ENCODE results near the gene ECEL1.
A peak's percentile ranks its signal among the peaks of the same experiment; 100 is the strongest.
"Not testable (repeated sequence)": the region's sequence is repeated elsewhere in the genome, so short reads cannot be mapped to it uniquely, and the experiment has no call there.

The ECEL1 gene

DNA sequence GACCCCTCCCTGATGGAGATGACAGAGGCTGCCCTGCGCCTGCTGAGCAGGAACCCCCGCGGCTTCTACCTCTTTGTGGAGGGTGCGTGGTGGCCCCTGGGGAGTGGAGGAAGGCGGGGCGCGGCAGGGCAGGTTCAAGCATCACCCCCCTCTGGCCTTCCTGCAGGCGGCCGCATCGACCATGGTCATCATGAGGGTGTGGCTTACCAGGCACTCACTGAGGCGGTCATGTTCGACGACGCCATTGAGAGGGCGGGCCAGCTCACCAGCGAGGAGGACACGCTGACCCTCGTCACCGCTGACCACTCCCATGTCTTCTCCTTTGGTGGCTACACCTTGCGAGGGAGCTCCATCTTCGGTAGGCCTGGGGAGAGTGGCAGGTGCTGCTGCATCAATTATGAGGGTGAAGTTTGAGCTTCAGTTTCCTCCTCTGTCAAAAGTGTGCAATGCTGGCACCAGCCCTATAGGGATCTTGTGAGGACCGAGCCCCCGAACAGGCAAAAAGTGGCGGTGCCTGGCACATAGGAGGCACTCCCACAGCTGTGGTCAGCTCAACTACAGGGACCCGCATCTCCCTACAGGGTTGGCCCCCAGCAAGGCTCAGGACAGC, 29.5 kb downstream of the ECEL1 start:
- DNase-seq: no peak

DNA sequence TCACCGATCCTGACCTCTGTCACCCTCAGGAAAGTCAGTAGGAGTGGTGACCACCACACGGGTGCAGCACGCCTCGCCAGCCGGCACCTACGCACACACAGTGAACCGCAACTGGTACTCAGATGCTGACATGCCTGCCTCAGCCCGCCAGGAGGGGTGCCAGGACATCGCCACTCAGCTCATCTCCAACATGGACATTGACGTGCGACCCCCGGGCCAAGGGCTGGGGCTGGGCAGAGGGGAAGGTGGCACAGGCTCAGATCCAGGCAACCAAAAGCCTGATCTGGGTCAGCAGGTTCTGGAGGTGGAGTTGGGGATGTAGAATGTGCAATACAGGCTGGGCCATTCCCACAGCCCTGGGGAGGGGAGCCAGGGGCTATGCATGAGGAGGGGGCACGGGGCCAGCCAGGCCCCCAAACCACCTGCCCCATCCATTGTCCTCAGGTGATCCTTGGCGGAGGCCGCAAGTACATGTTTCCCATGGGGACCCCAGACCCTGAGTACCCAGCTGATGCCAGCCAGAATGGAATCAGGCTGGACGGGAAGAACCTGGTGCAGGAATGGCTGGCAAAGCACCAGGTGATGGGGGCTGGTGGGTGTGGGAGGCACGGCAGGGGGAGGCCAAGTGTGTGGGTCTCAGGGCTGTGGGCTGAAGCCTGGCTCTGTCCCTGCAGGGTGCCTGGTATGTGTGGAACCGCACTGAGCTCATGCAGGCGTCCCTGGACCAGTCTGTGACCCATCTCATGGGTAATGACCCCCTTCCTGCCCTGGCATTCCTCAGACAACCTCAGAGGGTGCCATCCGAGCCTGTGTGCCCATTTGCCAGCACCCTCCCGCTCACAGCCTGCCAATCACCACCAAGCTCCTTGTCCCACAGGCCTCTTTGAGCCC, 30.3 kb downstream of the ECEL1 start:
- DNase-seq: no peak

DNA sequence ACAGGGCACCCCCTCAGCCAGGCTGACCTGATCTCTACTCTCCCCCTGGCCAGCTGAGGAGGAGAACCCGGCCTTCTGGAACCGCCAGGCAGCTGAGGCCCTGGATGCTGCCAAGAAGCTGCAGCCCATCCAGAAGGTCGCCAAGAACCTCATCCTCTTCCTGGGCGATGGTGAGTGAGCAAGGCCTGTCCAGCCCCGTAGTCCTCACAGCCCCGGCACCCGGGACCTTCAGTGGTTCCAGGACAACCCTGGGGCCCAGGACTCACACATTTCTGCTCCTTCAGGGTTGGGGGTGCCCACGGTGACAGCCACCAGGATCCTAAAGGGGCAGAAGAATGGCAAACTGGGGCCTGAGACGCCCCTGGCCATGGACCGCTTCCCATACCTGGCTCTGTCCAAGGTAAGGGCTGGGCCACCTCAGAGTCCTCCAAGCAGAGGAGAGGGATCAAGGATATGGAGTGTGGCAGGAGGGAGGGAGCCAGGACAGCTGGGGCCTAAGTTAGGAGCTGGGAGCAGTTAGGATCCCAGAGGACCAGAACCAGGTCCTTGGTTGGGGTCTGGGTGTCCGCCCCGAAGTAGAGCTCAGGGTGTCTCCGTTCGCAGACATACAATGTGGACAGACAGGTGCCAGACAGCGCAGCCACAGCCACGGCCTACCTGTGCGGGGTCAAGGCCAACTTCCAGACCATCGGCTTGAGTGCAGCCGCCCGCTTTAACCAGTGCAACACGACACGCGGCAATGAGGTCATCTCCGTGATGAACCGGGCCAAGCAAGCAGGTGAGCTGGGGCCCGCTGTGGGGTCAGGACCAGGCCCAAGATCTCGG, 31.1 kb downstream of the ECEL1 start:
- DNase-seq: no peak

DNA sequence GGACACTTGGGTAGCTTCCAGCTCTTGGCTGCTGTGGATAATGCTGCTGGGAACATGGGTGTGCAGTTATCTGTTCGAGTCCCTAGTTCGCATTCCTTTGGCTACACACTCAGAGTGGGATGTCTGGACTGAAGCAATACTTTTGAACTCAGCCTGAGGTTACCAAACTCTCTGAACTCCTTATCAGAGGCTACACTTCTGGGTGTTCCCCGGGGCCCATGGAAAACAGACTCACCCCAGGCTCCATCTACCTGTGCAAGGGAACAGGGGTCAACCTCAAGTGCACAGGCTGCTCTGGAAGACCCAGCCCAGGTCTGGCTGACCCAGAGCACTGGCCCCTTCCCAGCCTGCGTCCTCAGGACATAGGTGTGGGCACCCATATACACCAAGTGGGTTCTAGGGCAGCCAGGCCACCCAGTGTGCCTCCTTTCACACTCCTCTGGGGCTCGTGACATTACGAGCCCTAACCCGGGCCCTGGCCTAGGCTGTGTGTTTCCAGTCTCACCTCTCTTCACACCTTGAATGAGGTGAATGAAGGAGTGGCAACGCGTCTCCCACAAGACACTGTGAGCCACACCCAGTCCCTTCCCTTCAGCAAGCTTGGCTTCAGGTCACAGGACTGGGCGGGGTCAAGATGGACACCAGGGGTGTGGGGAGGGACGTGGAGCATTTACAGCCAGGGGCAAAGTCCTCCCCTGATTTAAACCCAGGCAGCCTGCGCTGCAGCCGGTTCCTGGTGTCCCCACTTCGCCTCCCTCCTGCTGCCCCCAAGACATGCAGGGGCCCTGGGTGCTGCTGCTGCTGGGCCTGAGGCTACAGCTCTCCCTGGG, 32.0 kb downstream of the ECEL1 start, which contains the start of gene ALPI:
Gene ALPI, plus strand, starts transcription at position 728 of the 830 bp plus-strand sequence. Its CDS starts 47 bp downstream, at position 775.
- no peak for DNase-seq

DNA sequence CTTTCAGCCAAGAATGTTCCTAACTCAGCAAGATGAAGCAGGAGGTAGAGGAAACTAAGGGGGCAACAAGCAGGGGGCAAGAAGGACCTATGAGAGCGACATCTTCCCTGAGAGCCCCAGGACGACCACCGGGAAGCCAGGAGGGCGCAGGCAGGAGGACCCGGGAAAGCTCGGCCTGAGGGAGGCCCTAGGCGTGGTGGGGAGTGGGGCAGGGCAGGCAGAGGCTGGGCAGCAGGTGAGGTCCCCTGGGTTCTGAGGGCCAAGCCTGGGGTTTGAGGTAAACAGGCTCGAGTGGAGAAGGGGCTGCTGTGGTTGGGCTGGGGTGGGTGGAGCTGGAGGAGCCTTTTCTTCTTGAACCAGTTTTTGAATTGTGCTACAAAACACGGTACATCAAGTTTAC, 33.0 kb downstream of the ECEL1 start:
- DNase-seq: no peak

DNA sequence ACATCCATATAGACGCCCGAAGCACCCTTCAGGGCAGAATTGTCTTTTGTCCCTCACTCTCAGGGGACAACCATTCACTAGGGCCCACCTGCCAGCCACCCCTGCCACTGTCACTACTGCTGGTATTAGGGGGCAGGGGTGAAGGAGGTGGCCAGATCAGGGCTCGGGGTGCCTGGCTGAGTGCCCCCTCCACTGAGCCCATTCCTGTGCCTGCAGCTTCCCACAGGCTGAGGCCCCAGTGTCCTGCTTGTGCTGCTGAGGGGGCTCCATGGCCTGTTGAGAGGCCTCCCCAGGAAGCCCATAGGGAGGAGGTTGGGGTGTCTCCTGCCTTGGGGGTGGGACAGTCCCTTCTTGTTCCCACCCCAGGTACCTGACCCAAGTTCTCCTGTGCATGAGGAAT, 36.0 kb downstream of the ECEL1 start:
- DNase-seq: not testable (repeated sequence)

DNA sequence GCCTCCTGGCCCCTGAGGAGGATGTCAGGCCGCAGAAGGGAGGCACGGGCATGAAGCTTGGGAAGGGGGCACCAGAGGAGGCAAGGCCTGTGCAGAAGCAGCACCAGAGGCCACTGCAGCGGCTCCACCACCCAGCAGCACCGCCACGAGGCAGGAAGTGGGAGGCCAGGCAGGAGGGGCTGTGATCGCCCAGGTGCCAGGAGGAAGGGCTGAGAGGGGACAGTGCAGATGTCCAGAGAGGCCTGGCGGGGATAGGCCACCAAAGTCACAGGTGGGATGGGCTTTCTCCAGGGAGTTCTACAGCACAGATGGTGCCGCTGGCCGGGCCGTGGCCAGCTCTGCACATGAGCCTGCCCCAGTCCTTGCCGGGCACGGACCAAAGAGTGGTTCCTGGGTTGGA, 37.7 kb downstream of the ECEL1 start:
- no peak for DNase-seq

DNA sequence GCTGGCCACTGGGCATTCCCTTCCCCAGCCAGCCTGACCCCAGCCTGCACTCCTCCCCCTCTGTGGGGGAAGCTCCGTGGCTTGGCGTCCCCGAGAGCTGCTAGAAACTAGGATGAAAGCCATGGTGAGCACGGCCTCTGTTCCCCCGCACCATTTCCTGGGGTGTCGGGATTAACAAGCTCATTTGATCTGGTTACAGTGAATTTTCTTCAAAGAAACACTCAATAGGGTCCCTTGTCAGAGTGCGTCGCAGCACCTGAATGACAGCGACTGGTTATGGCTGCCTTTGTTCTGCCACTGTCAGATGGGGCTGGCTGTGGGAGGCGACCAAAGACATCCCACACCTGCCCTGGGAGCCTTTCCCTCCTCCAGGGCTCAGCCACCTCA, 39.3 kb downstream of the ECEL1 start:
- peak; percentile 58 for DNase-seq

DNA sequence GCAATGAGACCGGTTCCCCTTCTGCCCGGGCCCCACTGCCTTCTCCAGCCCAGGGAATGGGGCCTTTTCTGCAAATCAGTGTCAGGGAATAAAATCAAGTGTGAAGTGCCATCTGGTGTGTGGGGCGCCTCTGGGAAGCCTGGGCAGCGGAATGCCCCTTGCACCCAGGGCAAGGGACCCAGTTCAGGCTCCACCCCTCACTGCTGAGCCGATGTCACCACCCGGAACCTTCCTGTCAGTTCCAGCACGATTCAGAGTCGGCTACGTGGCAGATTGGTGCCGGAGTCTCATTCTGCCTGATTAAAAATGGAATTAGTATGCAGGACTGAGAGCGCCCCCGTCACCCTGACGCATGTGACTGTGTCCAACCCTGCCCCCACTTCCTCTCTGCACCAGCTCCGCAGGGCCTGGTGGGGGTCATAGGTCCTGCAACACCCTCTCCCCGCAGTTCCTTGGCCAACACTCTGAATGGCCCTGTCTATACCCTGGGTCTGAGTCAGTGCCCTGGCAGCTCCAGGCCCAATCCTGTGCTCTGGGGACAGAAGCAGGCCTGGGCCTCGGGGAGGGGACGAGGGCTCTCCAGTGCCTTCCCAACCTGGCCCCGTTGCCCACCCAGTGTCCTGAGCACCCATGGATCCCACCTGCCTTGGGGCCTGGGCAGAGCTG, 39.9 kb downstream of the ECEL1 start:
- DNase-seq: peak; percentile 41

DNA sequence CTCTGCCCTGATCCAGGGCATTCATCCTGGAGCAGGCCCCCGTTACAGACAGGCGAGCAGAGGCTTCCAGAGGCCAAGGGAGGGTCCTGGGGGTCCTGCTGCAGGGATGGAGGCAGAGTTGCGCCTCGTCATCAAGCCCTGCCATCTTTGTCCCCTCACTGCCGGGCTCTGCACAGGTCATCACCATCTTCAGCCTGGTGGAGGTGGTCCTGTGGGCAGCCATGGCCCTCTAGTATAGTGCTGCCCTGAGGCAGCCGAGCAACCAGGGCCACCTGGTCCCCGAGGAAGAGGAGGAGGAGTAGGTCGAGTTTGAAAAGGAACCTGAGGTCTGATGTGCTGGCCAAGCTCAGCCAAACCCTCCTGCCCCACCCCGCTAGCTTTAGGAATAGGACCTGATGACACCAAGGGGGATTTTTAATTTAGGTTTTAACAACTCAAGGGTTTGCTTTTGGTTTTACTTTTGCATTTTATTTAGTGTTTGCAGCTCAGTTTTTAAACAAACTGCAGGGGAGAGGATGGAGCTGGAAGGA, 40.5 kb downstream of the ECEL1 start:
- DNase-seq: no peak

DNA sequence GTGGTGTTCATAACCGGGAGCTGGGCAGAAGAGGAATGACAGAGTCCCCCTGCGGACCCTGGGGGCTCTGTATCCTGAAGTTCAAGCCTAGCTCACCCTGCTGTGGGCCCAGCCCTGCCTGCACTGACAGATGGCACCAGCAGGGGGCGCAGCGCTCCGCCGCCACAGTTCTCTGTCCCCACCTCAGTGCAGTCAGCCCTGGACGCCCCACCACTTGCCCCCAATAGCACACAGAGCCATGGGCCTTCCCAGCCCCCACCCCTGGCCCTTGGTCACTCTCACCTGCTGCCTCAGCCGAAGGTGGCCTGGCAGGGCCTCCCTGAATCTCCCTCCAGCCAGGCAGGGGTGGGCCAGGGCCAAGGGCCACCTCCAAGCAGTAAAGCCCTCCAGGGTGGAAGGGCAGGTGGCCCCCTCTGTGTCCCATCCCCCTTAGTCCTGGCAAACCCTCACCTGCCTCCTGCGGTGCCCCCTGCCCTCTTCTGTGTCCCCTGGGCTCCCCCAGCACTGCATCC, 41.3 kb downstream of the ECEL1 start:
- peak; percentile 27 for DNase-seq

DNA sequence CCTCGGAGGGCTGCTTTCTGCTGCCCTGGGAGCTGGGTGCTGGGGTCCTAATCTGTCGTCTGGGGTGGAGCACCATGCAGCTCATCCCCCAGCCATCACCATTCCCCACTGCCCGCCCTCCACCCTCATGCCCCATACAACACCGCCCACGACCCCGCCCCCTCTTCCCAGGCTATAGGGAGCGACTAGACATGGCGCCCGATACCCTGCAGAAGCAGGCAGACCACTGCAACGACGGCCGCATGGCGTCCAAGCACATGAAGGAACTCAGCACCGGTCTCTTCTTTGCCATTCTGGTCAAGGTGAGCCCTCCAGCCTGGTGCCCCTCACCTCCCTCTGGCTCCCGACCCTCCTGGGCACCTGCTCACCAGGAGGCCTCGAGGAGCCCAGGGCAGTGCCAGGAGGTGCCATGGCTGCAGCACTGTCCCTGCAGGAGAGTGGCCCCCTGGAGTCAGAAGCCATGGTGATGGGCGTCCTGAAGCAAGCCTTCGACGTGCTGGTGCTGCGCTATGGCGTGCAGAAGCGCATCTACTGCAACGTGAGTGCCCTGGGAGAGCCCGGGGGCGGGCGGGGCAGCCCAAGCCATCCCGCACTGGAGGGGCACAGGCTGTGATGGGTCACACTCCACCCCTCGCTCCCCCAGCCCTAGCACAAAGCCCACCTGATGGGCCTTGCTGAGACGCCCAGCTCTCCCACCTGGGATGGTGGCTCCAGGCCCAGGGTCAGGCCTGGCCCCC, 42.3 kb downstream of the ECEL1 start:
- DNase-seq: not testable (repeated sequence)

DNA sequence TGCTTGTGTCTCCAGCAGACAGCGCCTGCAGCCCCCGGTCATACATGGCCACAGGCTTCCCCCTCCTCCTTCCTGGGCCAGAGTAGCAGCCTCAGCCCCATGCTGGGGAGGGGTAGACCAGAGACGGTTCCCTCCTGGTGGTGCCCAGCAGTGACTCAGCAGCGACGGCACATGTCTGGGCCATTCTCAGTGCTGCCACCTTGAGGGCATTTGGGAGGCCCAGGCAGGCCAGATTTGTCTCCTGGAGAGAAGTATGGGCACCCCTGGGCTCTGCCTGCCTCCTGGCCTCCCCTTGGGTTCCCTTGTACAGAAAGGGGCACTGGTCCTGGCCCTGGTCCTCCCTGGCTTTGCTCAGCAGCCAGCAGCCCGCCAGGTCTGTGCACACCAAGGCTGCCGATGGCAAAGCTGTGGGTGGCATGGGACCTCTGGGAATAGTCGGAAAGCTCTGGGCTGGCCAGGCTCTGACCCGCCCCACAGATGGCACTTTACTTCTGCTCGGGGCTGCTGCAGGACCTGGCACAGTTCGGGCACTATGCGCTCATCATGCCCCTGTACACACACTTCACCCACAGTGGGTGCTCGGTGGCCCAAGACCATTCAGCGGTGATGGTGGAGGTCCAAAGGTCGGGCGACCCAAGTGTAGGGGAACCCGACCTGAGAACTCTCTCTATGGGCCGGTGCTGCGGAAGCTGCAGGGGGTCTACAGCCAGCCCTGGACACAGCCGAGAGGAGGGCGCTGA, 43.1 kb downstream of the ECEL1 start:
- DNase-seq: peak; percentile 63

DNA sequence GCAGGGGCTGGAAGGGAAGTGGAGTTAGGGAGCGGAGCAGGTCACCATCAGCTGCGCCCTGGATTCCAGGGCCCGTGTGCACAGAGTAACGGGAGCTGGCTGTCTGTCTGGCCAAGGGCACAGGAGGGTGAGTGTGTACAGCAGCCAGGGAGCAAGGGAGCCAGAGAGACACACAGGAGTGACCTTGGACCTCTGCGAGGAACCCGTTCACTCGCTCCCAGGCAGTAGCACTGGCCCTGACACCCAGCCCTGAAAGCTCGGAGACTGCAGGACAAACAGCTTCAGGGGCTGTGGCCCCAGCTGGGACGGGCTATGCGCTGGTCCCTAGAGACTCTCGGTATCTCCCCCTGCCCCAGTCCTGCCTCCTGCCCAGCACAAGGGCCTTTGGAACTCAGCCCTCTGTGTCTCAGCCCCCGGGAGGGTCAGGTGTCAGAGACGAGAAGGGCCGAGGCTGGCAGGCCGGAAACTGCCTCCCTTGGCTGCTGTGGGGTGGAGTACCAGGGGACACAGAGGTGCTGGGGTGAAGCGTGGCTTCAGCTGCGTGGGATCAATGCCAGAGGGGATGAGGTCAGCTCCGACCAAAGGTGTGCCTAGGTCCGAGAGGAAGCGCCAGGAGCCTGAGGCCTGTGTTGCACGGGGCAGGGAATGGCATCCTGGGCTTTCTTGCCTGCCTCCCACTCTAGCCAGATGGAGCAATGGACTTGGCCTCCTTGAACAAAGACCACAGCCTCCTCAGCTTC, 43.8 kb downstream of the ECEL1 start:
- DNase-seq: not testable (repeated sequence)

DNA sequence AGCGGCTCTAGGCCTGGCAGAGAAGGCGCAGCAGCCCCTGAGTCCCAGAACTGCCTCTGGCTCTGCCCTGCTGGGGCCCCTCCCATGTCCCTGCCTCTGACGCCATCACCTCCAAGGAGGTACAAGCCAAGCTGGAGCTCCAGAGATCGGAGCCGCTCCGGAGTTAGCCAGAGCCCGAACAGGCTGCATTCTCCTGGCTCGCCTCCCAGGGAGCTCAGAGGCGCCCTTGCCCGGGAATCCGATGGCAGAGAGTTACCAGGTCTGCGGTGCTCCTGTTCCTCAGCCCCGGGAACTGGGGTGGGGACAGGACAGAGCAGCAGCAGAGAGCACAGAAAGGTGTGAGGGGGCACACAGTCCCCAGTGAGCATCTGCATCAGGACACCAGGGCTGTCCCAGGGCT, 44.6 kb downstream of the ECEL1 start:
- not testable (repeated sequence) for DNase-seq

DNA sequence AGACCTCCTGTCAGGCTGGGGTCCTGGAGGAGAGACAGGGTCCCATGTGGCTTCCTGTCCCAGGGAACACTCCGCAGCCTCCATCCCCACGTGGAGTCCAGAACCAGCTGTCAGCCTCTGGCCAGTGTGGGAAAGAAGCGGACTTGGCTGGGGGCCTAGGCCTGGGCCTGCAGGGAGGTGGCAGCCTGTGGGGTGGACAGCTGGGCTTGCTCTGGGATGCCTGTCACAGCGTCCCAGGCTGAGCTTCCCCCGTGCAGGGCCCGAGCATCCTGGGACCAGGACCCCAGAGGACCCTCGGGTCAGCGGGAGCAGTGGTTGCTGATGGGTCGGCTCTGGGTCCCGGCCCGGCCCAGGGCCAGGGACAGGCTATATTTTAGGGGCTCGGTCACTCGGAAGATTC, 45.2 kb downstream of the ECEL1 start:
- DNase-seq: not testable (repeated sequence)

DNA sequence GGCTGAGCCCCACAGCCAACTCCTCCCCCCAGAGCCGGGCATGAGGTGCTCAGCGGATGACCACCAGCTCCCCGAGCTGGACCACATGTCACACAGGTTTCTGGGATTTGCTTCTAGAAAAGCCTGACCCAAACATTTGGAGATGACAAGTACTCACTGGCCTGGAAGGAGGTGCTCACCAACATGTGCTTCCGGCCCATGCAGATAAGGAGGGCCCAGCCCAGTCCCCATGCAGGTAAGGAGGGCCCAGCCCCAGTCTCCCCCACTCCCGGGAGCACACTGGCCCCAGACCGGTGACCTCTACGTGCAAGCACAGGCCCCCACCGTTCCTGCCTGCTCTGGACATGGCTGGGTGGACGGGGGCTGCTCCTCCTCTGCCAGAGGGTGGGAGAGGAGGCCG, 45.7 kb downstream of the ECEL1 start:
- DNase-seq: not testable (repeated sequence)

DNA sequence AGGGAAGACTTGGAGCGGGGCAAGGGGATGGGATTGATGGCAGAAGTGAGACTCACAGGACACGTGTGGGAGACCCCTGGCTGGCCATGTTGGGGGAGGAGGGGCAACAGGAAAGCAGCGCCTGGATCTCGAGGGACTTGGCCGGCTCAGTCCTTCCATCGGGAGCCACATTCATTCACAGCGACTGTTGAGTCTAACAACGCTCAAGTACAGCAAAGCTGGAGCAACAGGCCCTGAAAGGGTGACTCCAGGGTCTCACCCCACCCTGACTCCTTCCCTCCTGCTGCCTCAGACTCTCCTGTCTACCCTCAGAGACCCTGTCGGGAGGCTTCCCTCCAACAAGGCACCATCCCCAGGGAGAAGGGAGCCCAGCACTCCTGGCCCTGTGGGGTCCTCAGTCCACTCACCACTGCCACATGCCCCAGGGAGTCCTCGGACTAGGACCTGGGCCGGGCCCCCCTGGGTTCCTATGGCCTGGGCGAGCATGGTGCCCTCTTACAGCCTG, 46.4 kb downstream of the ECEL1 start:
- no peak for DNase-seq
